Tibial nerve (tissue), 4 donors: ENCODE data around the gene URB1. TPM values are rescaled to one million over a fixed set of nuclear protein-coding genes. Genes with fewer than 3 reads are reported as not detected.
"Not testable (repeated sequence)": the region's sequence is repeated elsewhere in the genome, so short reads cannot be mapped to it uniquely, and the experiment has no call there.

Experiments
- DNase-seq, 2 donors: peaks; one replicate each; pipeline ENCODE4 v3.0.0-alpha.2; 2019; ENCODE audit warnings: low spot score in 2 of 2
- H3K27ac ChIP-seq, 4 donors: fragments of 200-600 bp; sonication (generic) in 3 of 4; one replicate each; pipeline ENCODE4 v1.5.1; 2017 to 2019; ENCODE audit warnings: mild to moderate bottlenecking in 1 of 4
- H3K27me3 ChIP-seq, 2 donors: fragments of 200-600 bp; sonication (generic) in 1 of 2; one replicate each; pipeline versions ENCODE4 v1.5.1 to v1.6.0; 2017 to 2019
- H3K36me3 ChIP-seq, 3 donors: fragments of 200-600 bp; sonication (generic); one replicate each; pipeline ENCODE4 v1.5.1; 2018 to 2019
- H3K4me1 ChIP-seq, 4 donors: fragments of 200-600 bp; sonication (generic) in 3 of 4; one replicate each; pipeline ENCODE4 v1.5.1; 2017 to 2019
- H3K4me3 ChIP-seq, 4 donors: fragments of 200-600 bp; sonication (generic) in 3 of 4; one replicate each; pipeline ENCODE4 v1.5.1; 2017 to 2019; ENCODE audit warnings: mild to moderate bottlenecking in 1 of 4, moderate library complexity in 1 of 4
- H3K9me3 ChIP-seq, 4 donors: fragments of 200-600 bp; sonication (generic) in 3 of 4; one replicate each; pipeline ENCODE4 v1.5.1; 2017 to 2019
- EP300 ChIP-seq, 2 donors: sonication (generic); formaldehyde crosslinking; IDR thresholded peaks; one replicate each; pipeline ENCODE4 v1.6.1; 2017; ENCODE audit warnings: antibody characterized with exemption in 2 of 2, mild to moderate bottlenecking in 1 of 2
- POLR2A ChIP-seq, 2 donors: fragments of 450-650 bp; IDR thresholded peaks; one replicate each; pipeline ENCODE4 v1.6.1; 2017; ENCODE audit warnings: antibody characterized with exemption in 2 of 2, mild to moderate bottlenecking in 2 of 2, moderate library complexity in 2 of 2
- WGBS, 2 donors: methylation state at CpG; one replicate each; pipeline ENCODE4 v1.1.5; 2018; 5-methylcytosine and 5-hydroxymethylcytosine counted together
- total RNA-seq, 4 donors: library from RNA; depleted of rRNA; stranded (reverse); fragments of >200 nt; gene quantifications; one replicate each; pipeline ENCODE4 v1.1.0, GENCODE V29; 2016
- TF ChIP-seq, protein P1 (sequence below), 5 experiments: fragments of 200-600 bp in 3 of 5; fragments of 450-650 bp in 2 of 5; sonication (generic) in 3 of 5; IDR thresholded peaks; one replicate each; pipeline ENCODE4 v1.5.1; 2016 to 2019; ENCODE audit warnings: antibody characterized with exemption in 5 of 5, mild to moderate bottlenecking in 3 of 5, moderate library complexity in 2 of 5

URB1 gene
- total RNA-seq, 4 donors from 2014 or later = 18.6 to 29.4 (median 22.2) TPM

DNA sequence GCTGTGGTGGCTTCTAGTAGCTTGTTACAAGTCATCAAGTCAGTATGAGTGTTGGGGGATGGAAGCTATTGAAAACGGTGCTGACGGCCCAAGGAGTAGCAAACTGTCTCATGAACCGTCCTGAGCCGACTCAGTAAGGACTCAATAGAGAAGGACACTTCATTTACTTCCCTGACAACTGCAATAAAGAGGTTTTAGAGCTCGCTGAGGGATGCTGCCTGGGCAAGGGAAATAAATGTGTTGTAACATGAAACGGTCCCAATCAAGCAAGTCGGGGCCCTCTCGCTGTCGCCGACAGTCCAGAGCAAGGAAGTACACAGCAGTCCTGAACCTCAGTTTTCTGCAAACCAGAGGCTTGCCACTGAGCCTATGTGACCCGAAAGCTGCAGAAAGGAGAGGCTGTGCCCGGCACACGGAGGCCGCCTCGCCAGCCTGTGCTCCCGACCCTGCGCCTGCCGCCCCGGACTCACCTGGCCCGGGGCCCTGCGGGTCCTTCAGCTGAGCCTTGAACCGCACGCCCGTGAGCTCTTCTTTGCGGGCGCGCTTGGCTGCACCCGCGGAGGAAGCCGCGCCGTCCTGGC is 423 bp downstream of the URB1 start:
- Histone ChIP-seq H3K36me3 (no peaks in the 10 kb centered on the region), H3K27ac (peak overlapping the region in 1 of 4 donors; percentile 88), H3K4me3 (peak overlapping the region; percentile 78 to 97 (median 94)), H3K4me1 (peaks cover 0 to 29% (median 6%) of the 10 kb centered on the region in 4 donors), H3K9me3 (no peaks in the 10 kb centered on the region), H3K27me3 (no peaks in the 10 kb centered on the region)
- 0 to 1% methylated on average over 24 to 25 of the region's 32 CpGs for WGBS, 2 donors
- no peak for DNase-seq
- TF ChIP-seq, protein P1, sequence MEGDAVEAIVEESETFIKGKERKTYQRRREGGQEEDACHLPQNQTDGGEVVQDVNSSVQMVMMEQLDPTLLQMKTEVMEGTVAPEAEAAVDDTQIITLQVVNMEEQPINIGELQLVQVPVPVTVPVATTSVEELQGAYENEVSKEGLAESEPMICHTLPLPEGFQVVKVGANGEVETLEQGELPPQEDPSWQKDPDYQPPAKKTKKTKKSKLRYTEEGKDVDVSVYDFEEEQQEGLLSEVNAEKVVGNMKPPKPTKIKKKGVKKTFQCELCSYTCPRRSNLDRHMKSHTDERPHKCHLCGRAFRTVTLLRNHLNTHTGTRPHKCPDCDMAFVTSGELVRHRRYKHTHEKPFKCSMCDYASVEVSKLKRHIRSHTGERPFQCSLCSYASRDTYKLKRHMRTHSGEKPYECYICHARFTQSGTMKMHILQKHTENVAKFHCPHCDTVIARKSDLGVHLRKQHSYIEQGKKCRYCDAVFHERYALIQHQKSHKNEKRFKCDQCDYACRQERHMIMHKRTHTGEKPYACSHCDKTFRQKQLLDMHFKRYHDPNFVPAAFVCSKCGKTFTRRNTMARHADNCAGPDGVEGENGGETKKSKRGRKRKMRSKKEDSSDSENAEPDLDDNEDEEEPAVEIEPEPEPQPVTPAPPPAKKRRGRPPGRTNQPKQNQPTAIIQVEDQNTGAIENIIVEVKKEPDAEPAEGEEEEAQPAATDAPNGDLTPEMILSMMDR (IDR thresholded peaks at IDR 0.05) = no peak
- no peak for TF ChIP-seq EP300 (IDR thresholded peaks at IDR 0.05)
- TF ChIP-seq POLR2A (IDR thresholded peaks at IDR 0.05) = no peak

DNA sequence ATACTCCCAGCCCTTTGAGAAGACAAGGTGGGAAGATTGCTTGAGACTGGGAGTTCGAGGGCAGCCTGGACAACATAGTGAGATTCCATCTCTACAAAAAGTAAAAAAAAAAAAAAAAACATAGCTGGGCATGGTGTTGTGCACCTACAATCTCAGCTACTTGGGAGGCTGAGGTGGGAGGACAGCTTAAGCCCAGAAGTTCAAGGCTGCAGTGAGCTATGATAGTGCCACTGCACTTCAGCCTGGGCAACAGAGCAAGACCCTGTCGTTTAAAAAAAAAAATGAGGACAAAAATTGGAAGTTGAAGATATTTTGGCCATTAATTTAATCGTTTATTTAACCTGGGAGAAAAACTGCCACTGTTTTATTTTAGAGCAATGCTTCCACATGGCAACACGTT is 1.1 kb downstream of the URB1 start:
- H3K4me1 ChIP-seq = peaks cover 0 to 29% (median 6%) of the 10 kb centered on the region in 4 donors
- TF ChIP-seq, protein P1 (IDR thresholded peaks at IDR 0.05) = no peak
- TF ChIP-seq POLR2A (IDR thresholded peaks at IDR 0.05) = no peak
- TF ChIP-seq EP300 (IDR thresholded peaks at IDR 0.05) = no peak
- 66 to 67% methylated on average over 4 of the region's 4 CpGs for WGBS, 2 donors
- no peaks in the 10 kb centered on the region for H3K36me3 ChIP-seq
- no peaks in the 10 kb centered on the region for H3K9me3 ChIP-seq
- no peak for DNase-seq
- no peak overlapping the region for H3K27ac ChIP-seq
- H3K27me3 ChIP-seq = no peaks in the 10 kb centered on the region
- peak overlapping the region in 2 of 4 donors; percentile 97 for H3K4me3 ChIP-seq

DNA sequence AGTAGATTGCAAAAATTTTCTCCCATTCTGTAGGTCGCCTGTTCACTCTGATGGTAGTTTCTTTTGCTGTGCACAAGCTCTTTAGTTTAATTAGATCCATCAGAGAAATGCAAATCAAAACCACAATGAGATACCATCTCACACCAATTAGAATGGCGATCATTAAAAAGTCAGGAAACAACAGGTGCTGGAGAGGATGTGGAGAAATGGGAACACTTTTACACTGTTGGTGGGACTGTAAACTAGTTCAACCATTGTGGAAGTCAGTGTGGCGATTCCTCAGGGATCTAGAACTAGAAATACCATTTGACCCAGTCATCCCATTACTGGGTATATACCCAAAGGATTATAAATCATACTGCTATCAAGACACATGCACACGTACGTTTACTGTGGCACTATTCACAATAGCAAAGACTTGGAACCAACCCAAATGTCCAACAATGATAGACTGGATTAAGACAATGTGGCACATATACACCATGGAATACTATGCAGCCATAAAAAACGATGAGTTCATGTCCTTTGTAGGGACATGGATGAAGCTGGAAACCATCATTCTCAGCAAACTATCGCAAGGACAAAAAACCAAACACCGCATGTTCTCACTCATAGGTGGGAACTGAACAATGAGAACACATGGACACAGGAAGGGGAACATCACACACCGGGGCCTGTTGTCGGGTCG is 2.1 kb downstream of the URB1 start:
- H3K27me3 ChIP-seq, DNase-seq, H3K36me3 ChIP-seq, H3K9me3 ChIP-seq, H3K4me3 ChIP-seq, H3K27ac ChIP-seq: not testable (repeated sequence)
- 91 to 92% methylated on average over 10 of the region's 11 CpGs for WGBS, 2 donors
- peaks cover 0 to 36% (median 6%) of the 10 kb centered on the region in 4 donors for H3K4me1 ChIP-seq

DNA sequence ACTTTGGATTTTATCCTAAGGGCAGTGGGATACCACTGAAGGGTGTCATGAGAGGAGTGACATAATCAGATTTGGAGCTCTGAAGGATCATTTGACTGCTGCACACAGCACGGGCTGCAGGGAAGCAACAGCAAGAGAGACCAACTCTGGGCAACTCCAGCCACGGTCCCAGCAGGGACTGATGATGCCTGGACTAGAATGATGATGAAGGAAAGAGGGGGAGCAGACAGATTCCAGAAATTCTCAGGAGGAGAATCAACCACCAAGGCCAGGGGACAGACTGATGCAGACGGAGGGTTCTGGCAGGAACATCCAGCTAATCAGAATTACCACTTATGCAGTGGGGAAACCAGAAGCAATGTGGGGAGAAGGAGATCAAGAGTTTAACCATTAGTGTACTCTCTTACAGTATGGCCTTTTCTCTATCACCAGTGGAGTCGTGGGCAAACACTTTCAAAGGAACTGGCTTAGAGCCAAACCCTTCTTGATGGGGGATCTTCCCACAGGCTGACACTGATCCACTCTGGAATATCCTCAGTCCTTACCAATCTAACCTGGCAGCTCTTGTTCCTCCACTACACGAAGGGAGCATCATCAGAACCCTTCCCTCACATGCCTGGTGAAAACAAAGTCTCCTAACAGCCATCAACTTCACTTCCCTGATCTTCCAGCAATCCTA is 3.3 kb downstream of the URB1 start:
- Histone ChIP-seq H3K36me3 (peaks cover 0 to 5% (median 0%) of the 10 kb centered on the region in 3 donors), H3K4me1 (peaks cover 0 to 36% (median 6%) of the 10 kb centered on the region in 4 donors), H3K4me3 (no peak overlapping the region), H3K27ac (no peak overlapping the region), H3K9me3 (no peaks in the 10 kb centered on the region), H3K27me3 (no peaks in the 10 kb centered on the region)
- TF ChIP-seq, protein P1 (IDR thresholded peaks at IDR 0.05) = no peak
- TF ChIP-seq EP300 (IDR thresholded peaks at IDR 0.05) = no peak
- no peak for TF ChIP-seq POLR2A (IDR thresholded peaks at IDR 0.05)
- WGBS, 2 donors = 46 to 57% methylated on average over 5 of the region's 5 CpGs
- DNase-seq = no peak

DNA sequence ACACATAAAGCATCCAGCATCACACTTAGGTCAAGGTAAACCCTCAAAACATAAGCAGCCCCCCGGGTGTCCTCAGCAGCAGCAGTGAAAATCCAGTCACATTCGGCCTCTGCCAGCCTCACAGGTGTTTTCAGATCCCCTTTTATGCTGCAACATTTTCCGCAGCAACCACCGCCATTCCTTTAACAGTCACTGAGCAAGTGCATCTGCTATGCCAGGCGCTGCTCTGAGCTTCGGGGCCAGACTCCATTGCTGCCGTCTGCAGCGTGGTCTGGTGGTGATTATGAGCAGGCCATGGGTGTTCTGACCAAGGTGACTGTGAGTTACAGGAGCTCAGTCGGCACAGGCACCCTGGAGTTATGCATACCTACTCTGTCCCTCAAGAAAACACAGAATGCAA is 4.5 kb downstream of the URB1 start:
- no peak for DNase-seq
- Histone ChIP-seq H3K27ac (no peak overlapping the region), H3K36me3 (peaks cover 0 to 16% (median 0%) of the 10 kb centered on the region in 3 donors), H3K9me3 (no peaks in the 10 kb centered on the region), H3K4me1 (peaks cover 0 to 36% (median 4%) of the 10 kb centered on the region in 4 donors), H3K4me3 (no peak overlapping the region), H3K27me3 (no peaks in the 10 kb centered on the region)
- TF ChIP-seq, protein P1 (IDR thresholded peaks at IDR 0.05) = no peak
- TF ChIP-seq EP300 (IDR thresholded peaks at IDR 0.05) (no peak), POLR2A (IDR thresholded peaks at IDR 0.05) (no peak)
- 74 to 76% methylated on average over 9 of the region's 9 CpGs for WGBS, 2 donors
